ENCODE measurements around the gene MAPKAPK2.
"Not testable (repeated sequence)": the region's sequence is repeated elsewhere in the genome, so short reads cannot be mapped to it uniquely, and the experiment has no call there.

DNA sequence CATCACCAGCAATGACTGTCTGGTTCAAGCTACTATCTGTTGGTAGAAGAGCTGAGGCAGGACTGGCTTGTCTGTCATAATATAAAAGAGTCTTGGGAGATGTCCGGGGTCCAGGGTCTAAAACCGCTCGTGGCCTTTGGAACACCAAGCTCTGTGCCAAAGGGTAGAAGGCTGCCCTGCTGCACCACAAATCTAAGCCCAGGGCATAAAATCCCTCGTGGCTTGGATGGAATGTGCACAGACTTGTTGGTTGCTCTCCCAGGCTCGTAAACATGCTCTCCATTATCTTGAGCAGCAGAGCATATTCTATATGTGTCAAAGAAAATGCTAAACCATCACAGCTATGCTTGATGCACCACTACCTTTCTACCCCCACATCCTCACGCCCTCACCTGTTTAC, 94.2 kb downstream of the MAPKAPK2 start:
- TF ChIP-seq, protein P1, sequence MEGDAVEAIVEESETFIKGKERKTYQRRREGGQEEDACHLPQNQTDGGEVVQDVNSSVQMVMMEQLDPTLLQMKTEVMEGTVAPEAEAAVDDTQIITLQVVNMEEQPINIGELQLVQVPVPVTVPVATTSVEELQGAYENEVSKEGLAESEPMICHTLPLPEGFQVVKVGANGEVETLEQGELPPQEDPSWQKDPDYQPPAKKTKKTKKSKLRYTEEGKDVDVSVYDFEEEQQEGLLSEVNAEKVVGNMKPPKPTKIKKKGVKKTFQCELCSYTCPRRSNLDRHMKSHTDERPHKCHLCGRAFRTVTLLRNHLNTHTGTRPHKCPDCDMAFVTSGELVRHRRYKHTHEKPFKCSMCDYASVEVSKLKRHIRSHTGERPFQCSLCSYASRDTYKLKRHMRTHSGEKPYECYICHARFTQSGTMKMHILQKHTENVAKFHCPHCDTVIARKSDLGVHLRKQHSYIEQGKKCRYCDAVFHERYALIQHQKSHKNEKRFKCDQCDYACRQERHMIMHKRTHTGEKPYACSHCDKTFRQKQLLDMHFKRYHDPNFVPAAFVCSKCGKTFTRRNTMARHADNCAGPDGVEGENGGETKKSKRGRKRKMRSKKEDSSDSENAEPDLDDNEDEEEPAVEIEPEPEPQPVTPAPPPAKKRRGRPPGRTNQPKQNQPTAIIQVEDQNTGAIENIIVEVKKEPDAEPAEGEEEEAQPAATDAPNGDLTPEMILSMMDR (IDR thresholded peaks at IDR 0.05 in 8 of 11, conservative IDR thresholded peaks at IDR 0.05 in 3 of 11): not testable (repeated sequence)
- TF ChIP-seq POLR2A, POLR2AphosphoS5 (IDR thresholded peaks at IDR 0.05): not testable (repeated sequence)

All from spleen (tissue), 7 donors.